ENCODE results near the gene KIAA0232. TPM values are rescaled to one million over a fixed set of nuclear protein-coding genes. Genes with fewer than 3 reads are reported as not detected.

The KIAA0232 gene
- total and polyA plus RNA-seq, 9 of the 15 experiments (the other 6 are each of a cell fraction or from before 2014, with no cell fraction given), result 3.5 to 17.4 (median 13.0) TPM

GRCh38 chr4:6840062-6840976 is 57.8 kb downstream of the KIAA0232 start (continued):
- no peak for TF ChIP-seq NFYB (IDR thresholded peaks at IDR 0.05; ENCODE audit: extremely low read depth, insufficient read length)
- TF ChIP-seq ZNF584 (CRISPR knock-in tag; IDR thresholded peaks at IDR 0.05; ENCODE audit: low read depth), result no peak
- TF ChIP-seq SOX6 (IDR thresholded peaks at IDR 0.05), result peak; percentile 10; the same call in 1 of the 2 replicates
- no peak for TF ChIP-seq ZNF740 (CRISPR knock-in tag; IDR thresholded peaks at IDR 0.05)
- TF ChIP-seq ZNF740 (tag; IDR thresholded peaks at IDR 0.05), result no peak
- peak; percentile 45 for TF ChIP-seq TCF3 (CRISPR knock-in tag; IDR thresholded peaks at IDR 0.05)
- TF ChIP-seq ARID1B (IDR thresholded peaks at IDR 0.05), result peak; percentile 27; the same call in 1 of the 2 replicates
- TF ChIP-seq USF2 (CRISPR knock-in tag; IDR thresholded peaks at IDR 0.05), result peak; percentile 85
- peak; percentile 77 for TF ChIP-seq MAX (CRISPR knock-in tag; IDR thresholded peaks at IDR 0.05)
- TF ChIP-seq KAT7 (CRISPR knock-in tag; IDR thresholded peaks at IDR 0.05; ENCODE audit: borderline replicate concordance), result no peak
- peak; percentile 90 for TF ChIP-seq USF1 (CRISPR knock-in tag; IDR thresholded peaks at IDR 0.05)
- TF ChIP-seq ZKSCAN8 (CRISPR knock-in tag; IDR thresholded peaks at IDR 0.05), result no peak
- TF ChIP-seq MTA3 (IDR thresholded peaks at IDR 0.05; ENCODE audit: borderline replicate concordance), result 0 out of 2 replicates have a peak, but pooled peaks have one; percentile 23
- TF ChIP-seq MNT (conservative IDR thresholded peaks at IDR 0.05), result peak in 1 of 2 experiments; percentile 61; a peak in 3 of 4 replicates
- TF ChIP-seq TEAD4 (IDR thresholded peaks at IDR 0.05; ENCODE audit: low read length), result peak; percentile 57; the same call in 1 of the 2 replicates
- TF ChIP-seq TEAD4 (CRISPR knock-in tag; IDR thresholded peaks at IDR 0.05; ENCODE audit: borderline replicate concordance), result no peak
- TF ChIP-seq NBN (IDR thresholded peaks at IDR 0.05; ENCODE audit: low read depth), result no peak
- peak; percentile 41; the same call in 1 of the 2 replicates for TF ChIP-seq DPF2 (IDR thresholded peaks at IDR 0.05)
- peak; percentile 41; the same call in 1 of the 2 replicates for TF ChIP-seq CTBP1 (IDR thresholded peaks at IDR 0.05; ENCODE audit: borderline replicate concordance)
- TF ChIP-seq MYC (IDR thresholded peaks at IDR 0.05; ENCODE audit: low read depth, low read length), result peak; percentile 43; the same call in 1 of the 2 replicates
- no peak for TF ChIP-seq MYC (CRISPR knock-in tag; IDR thresholded peaks at IDR 0.05; ENCODE audit: borderline replicate concordance, low read depth)
- peak; percentile 33 to 56; a peak in 2 of 4 replicates for TF ChIP-seq KDM1A (IDR thresholded peaks at IDR 0.05)

Data from K562 (cell line).